ENCODE results near the gene HIBADH.

Gene HIBADH

GRCh38 chr7:27617651-27618381 is 44.9 kb downstream of the HIBADH start:
- no peak for DNase-seq (ENCODE audit: low spot score)
- no peak for TF ChIP-seq CTCF (IDR thresholded peaks at IDR 0.05; ENCODE audit: extremely low read depth, missing control alignments)

GRCh38 chr7:27616914-27617548 is 45.7 kb downstream of the HIBADH start:
- no peak for DNase-seq (ENCODE audit: low spot score)
- TF ChIP-seq CTCF (IDR thresholded peaks at IDR 0.05; ENCODE audit: extremely low read depth, missing control alignments): no peak

GRCh38 chr7:27616186-27616491 is 46.5 kb downstream of the HIBADH start:
- no peak for DNase-seq (ENCODE audit: low spot score)
- TF ChIP-seq CTCF (IDR thresholded peaks at IDR 0.05; ENCODE audit: extremely low read depth, missing control alignments): no peak

GRCh38 chr7:27615420-27616185 is 47.1 kb downstream of the HIBADH start:
- DNase-seq (ENCODE audit: low spot score): no peak
- no peak for TF ChIP-seq CTCF (IDR thresholded peaks at IDR 0.05; ENCODE audit: extremely low read depth, missing control alignments)

- DNase-seq (ENCODE audit: low spot score): no peak
- TF ChIP-seq CTCF (IDR thresholded peaks at IDR 0.05; ENCODE audit: extremely low read depth, missing control alignments): no peak
Observed at GRCh38 chr7:27614095-27614494, 48.6 kb downstream of the HIBADH start.

GRCh38 chr7:27611059-27611458 is 51.6 kb downstream of the HIBADH start:
- no peak for TF ChIP-seq CTCF (IDR thresholded peaks at IDR 0.05; ENCODE audit: extremely low read depth, missing control alignments)
- DNase-seq (ENCODE audit: low spot score): no peak
